ENCODE measurements around the gene APLN.
A peak's percentile ranks its signal among the peaks of the same experiment; 100 is the strongest.

Gene APLN

DNA sequence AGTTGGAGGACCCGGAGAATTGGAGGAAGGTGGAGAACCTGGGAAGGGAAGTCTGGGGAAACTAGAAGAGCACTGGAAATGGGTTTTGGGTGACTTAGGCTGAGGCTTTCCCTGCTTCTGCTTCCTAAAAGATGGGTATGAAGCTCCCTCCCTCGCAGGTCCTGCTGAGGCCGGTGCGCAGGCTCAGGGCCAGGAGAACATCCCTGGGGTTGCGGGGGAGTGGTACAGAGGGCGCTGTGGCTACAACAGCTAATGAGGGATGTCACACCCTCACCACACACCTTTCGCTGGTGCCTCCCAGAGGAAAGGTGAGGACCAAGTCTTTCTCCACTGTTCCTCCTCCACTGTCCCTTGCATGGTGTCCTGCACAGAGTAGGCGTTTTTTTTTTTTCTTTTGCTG, 15.8 kb downstream of the APLN start:
- DNase-seq = no peak

DNA sequence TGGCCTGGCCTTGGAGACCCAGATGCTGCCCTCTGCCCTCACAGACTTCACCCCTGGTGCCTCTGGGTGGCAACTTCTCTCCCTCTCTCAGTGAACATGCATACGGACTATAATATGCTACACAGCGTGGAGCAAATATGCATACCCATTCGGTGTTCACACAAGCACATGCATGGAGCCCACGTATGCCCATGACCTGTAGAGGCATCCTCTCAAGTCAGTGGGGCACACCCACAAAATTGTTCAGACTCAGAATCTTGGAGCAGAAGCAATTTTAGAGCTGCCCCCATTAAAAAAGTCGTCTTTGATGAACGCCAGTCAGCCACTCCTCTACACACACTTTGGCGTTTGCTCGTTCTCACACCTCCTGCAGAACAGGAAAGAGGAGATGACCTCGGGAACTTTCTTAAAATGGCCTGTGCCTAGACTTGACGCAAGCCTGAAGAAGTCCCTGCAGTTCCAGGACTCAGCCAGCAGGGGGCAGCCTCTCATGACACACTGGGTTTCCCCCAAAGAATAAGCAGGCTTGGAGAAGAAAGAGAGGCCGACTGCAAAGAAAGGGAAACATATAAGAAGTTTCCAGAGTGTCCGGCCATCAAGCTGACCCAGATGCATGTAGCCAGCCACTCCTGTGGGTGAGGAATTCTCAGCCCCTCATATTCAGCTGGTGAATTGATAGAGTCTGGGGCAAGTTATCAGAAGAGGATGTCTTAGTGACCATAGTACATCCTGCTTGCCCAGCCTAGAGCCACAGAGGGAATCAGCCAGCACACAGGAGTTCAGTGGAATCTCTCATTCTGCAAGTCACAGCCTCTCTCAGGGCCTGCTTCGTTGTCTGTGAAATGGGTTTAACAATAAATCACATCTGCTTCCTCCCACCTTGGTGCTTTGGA, 17.3 kb downstream of the APLN start:
- DNase-seq = peak; percentile 77

DNA sequence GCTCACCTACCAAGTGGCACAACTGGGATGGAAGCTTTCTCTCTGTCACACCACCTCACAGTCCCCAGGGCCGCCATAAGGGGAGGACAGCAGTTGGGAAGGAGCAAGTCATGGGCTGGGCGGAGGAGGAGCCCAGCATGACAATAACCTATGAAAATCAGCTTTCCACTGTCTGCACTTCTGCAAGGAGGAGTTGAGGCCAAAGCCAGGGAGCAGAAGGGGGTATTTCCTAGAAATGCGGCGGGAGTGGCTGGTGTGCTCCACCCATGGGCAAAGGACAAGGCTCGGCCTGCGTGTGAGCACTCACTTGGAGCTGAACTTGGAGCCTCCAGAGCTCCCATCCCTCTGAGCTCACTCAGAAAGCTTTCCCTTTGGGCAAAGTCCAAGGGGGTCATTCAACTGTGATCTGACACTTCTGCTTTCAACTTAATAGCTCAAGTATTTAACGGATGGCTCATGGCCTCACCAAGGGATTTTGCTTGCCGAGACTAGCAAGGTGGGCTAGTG, 18.5 kb downstream of the APLN start:
- DNase-seq = no peak

DNA sequence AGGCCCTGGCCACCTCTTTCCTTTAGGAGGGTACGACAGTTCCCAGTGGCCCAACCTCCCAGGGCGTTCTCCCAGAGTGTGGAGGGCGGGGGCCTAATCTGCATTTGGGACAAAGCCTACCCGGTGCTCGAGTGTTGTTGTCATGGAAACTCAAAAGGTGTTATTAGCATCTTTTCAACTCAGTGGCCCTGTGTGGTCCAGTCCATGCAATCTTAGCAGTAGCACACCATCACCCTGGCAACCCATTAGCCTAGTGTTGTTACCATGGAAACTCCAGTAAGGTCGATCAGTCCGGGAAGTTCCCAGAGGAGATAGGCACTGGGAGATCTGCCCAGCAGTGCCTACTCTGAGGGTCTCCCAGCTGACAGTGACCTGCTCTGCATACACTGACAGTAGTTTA, 20.2 kb downstream of the APLN start:
- DNase-seq = no peak

DNA sequence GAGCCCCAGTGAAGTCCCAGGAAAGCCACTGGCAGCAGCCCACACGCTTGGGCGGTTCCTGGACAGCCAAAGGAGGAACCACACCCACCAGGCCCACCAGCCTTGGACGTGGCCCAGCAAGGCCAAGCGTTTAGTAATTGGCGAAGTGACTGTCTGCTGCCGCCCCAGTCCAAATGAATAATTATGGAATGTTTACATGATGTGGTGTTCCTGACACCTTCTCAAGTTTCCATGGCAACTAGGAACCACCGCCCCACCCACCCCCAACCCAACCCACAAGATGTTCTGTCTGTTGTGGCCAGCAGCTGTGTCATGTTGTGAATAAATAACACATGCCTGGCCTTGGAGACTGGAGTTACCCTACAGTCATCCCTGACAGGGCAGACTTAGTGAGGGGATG, 22.3 kb downstream of the APLN start:
- DNase-seq = no peak

DNA sequence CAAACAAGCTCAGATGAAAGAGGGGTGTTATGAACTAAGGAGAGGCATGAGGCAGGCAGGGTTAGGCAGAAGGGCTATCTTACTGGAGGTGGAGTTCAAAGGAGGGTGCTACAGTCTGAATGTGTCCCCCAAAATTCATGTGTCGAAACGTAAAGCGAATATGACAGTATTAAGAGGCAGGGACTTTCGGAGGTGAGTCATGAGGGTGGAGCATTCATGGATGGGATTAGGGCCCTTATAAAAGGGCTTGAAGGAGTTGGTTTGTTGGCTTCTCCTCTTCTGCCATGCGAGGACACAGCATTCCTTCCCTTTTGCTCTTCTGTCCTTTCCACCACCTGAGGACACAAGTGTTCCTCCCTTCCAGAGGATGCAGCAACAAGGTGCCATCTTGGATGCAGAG, 22.9 kb downstream of the APLN start:
- DNase-seq = no peak

DNA sequence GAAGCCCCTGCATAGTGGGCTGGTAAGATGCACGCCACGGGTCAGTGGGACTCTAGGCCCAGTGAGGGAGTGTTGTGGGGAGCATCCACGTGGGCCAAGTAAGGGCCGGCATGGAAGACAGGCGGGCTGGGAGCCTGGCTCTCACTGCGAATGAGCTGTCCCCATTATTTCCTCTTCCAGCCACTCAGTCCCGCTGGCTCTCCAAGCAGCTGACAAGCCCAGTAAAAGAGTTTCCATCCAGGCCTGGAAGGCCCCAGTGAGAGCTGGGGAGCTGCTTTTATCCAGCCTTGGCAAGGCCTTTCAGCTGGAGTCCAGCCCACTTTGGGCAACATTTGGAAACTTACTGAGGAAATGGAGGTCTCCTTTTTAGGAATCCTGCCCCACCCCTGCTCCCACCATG, 24.9 kb downstream of the APLN start:
- no peak for DNase-seq

DNA sequence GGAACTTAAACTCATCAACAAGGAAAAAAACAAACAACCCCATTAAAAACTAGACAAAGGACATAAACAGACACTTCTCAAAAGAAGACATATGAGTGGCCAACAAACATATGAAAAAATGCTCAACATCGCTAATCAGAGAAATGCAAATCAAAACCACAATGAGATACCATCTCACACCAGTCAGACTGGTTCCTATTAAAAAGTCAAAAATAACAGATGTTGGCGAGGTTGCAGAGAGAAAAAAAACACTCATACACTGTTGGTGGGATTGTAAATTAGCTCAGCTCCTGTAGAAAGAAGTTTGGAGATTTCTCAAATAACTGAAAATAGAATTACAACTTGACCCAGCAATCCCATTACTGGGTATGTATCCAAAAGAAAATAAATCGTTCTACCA, 28.7 kb downstream of the APLN start:
- DNase-seq = no peak

DNA sequence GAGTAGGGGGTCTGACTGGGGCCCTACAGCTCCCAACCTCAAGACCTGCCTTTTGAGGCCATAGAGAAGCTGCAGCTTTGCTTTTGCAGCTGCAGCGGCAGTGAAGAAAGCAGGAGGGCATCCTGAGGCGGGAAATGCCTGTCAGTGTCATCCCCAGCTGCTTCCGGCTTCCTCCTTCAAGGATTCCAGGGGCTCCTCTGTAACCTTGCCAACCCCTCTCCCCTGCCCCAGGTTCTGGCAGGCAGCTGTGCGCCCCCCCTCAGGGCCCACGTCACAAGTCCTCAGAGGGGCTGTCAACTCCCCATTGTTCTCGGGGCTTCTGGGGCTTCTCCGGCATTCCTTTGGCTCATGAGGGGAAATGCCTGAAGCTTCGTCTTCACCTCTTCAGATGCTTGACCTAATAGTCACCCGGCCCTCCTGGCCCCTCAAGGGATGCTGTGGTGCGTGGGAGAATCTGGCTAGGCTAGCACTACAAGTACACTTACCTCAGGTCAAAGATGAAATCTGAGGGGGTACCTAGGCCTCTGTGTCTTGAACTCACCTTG, 31.9 kb downstream of the APLN start:
- DNase-seq = no peak

DNA sequence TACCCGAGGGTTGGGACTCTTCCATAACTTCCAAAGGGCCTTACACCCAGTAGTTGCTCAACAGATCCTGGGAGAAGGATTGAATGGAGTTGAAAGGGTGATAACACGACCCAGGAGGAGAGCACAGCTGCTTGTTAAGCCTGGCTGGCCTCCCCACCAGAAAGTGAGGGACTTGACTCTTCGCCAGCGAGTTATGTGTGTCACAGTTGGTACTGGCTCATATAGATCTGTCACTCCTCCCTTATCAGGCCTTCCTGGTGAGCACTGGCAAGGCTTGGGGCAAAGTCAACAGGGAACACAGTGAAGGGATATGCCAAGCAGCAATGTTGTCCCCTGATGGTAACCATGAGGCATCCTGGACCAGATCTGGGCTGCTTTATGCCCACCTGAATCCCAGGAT, 35.8 kb downstream of the APLN start:
- DNase-seq = no peak

DNA sequence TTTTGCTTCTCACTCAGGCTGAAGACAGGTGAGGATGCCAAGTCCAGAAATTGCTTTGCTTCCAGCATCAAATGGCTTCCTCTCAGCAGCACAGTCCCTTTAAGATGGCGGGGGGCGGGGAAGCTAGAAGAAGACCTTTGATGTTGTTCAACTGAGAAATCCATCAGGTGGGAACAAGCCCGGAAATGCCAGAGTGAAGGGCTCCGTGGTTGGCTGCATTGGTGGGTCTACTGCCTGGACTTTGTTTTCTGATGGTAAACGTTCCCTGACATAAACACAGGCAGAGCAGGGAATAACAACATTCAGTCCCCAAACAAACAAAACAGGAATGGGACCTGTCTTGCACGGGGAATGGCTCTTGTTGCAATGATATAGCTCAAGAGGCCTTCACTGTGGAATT, 37.3 kb downstream of the APLN start:
- DNase-seq = no peak

DNA sequence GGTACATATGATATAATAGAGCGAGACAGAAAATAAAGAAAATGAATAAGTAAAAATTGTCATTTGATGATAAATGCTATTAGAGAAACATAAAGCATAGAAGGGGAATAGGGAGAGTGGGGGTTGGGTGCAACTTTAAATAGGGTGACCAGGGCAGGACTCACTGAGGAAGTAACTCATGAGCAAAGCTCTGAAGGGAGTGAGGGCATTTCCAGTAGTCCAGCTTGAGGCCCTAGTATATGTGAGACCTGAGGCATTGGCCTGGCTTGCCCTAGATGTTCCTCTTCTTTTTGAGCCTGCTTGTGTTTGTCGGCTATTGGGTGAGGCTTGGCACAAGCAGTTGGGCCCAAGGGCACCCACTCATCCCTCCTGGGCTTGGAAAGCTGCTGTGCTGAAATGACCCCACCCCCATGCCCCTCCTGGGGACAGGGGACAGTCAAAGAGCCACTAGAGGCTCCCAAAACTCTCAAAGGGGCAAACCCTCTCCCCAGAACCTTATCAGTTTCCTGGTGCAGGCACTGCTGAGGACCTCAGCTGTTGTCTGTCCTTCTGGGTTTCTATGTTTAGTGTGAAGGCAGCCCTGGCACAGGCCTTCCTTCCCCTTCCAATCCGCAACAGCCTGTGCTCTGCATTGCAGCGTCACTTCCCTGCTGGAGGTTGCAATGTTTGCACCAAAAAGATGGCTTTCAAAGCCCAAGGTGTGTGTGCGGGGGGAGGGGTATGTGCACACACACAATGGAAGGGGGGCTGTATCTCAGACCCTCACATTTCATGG, 40.1 kb downstream of the APLN start:
- no peak for DNase-seq

DNA sequence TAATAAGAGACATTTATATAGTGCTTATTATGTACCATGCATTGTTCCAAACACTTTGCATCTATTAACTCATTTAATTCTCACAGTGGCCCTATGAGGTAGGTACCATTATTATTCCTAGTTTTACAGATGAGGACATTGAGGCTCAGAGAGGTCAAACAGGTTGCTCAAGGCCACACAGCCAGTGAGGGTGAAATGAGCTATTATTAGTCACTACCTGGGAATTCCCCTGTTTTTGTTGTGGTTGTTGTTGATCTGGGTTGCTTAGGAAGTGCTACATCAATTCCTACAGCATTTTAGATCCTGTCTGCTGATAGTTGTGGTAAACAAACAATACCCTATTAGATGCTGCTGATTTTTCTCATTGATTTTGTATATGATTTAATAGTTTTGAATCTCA, 41.2 kb downstream of the APLN start:
- no peak for DNase-seq

DNA sequence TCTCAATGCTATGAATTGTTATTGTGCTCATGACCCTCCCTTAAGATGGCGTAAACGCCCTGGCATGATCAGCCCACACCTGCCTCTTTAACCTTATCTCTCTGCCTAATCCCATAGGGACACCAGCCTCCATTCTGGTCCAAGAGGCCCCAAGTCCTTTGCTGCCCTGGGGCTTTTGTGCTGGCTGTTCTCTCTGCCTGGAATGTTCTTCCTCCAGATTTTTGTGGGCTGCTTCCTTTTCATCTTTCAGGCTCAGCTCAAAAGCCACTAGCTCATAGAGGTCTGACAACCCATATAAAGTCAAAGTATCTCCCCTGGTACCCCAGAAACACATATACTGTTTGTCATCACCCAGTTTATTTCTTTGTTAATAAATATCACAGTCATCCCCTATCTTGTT, 42.4 kb downstream of the APLN start:
- DNase-seq = no peak

DNA sequence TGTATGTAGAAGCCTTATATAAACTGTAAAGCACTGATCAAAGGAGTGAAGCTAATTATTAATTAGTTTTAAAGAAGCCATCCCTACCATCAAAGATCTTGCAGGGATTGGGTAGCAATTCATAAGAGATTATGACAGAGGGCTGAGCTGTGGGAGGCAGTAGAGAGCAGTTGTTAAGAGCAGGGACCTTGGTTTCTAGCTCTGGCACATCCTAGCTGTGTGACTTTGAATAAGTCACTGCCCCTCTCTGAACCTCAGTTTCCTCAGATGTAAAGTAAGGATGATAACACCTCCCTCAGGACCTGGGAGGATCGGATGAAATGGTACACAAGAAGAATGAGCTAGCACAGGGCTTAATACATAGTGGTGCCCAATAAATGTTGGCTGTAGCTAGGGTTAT, 45.4 kb downstream of the APLN start:
- no peak for DNase-seq

DNA sequence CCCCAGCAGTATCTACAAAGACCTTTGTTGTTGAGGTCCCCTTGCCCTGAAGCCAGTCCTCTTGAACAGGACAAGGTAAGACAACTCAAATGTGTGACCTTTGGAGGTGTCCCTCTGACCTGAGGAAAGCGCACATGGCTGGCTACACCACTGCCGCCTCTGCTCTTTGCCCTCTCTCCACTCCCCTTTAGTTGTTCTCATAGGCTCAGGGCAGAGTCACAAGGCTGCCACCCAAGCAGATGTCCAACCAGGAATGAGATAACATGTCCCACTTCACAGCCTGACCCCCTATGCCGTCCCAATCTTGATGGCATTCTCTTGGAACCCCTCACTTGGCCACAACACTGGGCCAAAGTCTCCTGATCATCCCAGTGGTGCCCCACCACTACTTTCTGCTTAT, 46.3 kb downstream of the APLN start:
- no peak for DNase-seq

DNA sequence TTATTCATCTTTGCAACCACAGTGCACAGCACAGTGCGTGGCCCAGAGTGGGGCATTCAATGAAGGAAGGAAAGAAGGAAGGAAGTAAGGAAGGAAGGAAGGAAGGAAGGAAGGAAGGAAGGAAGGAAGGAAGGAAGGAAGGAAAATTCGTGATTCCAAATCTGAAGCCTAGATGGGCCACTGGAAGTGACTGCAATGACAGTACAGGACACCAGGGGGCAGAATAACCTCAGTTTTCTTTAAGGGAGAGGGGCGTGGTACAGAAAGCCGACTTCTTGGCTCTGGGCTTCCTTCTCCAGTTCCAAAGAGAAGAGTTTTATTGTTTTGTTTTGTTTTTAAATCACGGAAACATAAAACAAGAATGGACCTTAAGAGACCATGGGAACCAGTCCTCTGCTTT, 47.8 kb downstream of the APLN start:
- peak; percentile 58 for DNase-seq

DNA sequence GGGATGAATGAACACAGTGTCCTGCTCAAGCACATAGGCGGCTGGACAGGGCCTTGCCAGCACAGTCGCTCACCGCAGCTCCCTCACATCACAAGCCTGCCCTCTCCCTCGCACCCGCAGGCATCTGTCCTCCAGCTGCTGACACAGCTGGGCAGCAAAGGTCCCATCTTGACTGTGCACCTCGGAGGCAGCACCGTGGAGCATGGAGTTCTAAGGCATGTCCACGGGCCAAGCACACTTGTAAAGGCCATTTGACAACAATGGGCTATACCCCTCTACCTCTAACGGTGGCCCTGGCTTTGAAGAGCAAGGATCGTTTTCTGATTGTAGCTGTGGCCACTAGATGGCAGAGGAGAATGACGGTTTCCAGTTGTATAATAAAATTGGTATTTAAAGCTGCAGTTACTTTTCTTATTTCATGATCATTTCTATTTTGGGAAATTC, 53.8 kb downstream of the APLN start:
- no peak for DNase-seq

DNA sequence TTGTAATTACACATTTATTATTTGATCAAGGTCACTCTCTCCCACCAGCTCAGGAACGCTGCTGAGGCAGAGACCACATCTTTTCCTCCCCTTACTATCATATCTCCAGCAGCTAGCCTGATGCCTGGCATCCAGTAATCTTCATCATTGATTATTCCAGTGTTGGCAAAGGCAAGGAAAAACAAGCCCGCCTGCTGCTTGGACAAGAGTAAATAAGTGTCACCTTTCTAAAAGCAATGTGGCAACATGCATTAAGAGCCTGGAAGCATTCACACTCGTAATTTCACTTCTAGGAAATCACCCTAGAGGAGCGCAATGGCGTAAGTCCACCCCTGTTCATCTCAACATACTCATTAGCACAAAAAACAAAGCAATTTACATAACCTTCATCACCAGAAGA, 54.8 kb downstream of the APLN start:
- no peak for DNase-seq

DNA sequence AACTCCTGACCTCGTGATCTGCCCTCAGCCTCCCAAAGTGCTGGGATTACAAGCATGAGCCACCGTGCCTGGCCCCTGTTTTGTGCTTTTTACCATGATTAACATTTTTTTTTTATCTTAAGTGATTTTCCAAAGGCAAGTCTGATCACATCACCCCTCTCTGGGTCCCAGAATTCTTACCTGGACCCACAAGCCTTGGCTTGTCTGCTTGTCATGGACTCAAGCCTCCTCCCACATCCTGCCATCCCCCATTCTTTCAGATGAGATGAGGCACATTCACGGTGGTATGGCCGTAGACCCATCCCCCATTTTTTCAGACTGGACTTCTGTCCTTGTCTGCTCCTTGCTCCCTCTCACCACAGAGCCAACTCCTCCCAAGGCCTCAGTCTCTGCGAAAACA, 55.3 kb downstream of the APLN start:
- no peak for DNase-seq

DNA sequence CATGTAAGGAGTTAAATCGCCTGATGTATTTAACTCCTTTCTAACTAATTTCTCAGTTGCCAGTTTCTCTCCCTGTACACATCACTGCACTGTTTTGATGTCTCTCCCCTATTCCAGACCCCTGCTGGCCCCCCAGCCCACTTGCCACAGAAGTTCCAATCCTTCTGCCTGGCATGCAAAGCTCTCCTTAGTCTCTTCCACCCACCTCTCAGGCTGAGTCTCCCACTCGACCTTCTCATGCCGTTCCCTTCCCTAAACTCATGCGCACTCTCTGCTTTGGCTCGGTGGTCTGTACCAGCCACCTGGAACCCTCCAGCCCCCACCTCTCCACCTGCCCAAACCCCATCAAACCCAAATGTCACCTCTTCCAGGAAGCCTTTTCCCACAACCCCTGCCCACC, 56.9 kb downstream of the APLN start:
- DNase-seq = no peak

DNA sequence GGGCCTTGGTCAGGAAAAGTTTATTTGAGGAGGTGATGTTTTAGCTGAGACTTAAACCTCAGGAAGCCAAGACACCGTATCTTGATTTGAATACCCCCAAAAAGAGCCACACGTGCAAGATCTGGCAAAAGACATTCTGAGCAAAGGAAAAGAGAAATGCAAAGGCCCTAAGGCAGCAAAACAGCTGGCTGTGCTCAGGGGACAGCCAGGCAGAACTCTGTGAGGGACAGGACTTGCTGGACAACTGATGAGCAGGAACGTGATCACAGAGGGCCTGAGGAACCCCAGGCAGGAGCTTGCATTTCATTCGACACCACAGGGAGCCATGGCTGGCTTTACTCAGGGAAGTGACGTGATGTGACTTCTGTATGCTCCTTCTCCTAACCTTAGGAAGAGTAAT, 58.7 kb downstream of the APLN start:
- DNase-seq = no peak
